Measurements from ENCODE around the gene SMAD6.

- TF ChIP-seq GATA2 (IDR thresholded peaks at IDR 0.05; ENCODE audit: low read depth, low read length) (no peak), GATA3 (IDR thresholded peaks at IDR 0.05; ENCODE audit: low read depth, low read length) (no peak)
Observed at GRCh38 chr15:66743703-66744536, 41.9 kb downstream of the SMAD6 start.
